HG03354 (cell line): Measurements from ENCODE around the gene IFNA16.
"Not testable (repeated sequence)": the region's sequence is repeated elsewhere in the genome, so short reads cannot be mapped to it uniquely, and the experiment has no call there.

Experiments
- ATAC-seq: cut with Tn5 transposase; IDR thresholded peaks from one replicate; pipeline ENCODE4 v1.9.1; 2021; ENCODE audit warnings: mild to moderate bottlenecking; ENCODE audit not compliant: unreplicated experiment, poor library complexity, severe bottlenecking

IFNA16 gene

GRCh38 chr9:21205204-21205603 is 11.9 kb downstream of the IFNA16 start:
- no peak for ATAC-seq

GRCh38 chr9:21202105-21202504 is 15.0 kb downstream of the IFNA16 start, which contains the start of gene IFNA7:
Gene IFNA7 (minus strand): TSS chr9:21202205. CDS start chr9:21202165, 40 bp downstream.
- ATAC-seq, result not testable (repeated sequence)

GRCh38 chr9:21194867-21195776 is 22.0 kb downstream of the IFNA16 start:
- peak; percentile 95 for ATAC-seq

GRCh38 chr9:21187487-21187886 is 29.6 kb downstream of the IFNA16 start, which contains the start of gene IFNA4:
Gene IFNA4 (minus strand): TSS chr9:21187587. CDS start chr9:21187531, 56 bp downstream.
- ATAC-seq, result not testable (repeated sequence)

GRCh38 chr9:21182810-21183736 is 34.0 kb downstream of the IFNA16 start:
- peak; percentile 97 for ATAC-seq

DNA sequence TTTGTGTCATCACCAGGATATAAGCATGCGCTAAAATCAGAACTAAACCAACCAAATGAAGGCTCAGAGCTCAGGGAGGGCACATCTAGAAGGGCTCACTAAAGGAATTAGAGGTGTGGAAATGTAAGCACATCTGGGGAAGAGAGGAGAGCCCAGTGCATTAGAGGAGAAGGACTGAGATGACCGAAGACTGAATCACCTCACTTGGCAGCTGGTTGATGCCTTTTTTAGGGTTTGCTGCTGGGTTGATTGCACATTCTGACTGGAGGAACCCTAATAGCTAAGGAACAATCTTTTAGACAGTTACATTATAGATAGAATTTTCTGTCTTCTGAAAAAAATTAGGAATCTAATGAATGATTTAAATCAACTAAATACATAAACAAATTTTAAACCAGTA is 42.4 kb downstream of the IFNA16 start:
- no peak for ATAC-seq

DNA sequence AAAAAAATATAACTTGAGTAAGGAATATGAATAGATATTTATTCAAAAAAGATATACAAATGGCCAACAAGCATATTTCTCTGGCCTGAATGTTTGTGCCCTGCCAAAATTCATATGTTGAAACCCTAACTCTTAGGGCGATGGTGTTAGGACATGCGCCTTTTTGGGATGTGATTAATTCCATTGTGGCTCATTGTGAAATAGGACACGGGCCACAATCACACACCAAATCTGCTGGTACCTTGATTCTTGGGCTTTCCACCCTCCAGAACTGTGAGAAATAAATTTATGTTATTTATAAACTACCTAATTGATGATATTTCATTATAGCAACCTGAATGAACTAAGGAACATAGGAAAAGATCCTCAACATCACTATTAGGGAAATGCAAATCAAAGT is 45.0 kb downstream of the IFNA16 start:
- ATAC-seq, result no peak

DNA sequence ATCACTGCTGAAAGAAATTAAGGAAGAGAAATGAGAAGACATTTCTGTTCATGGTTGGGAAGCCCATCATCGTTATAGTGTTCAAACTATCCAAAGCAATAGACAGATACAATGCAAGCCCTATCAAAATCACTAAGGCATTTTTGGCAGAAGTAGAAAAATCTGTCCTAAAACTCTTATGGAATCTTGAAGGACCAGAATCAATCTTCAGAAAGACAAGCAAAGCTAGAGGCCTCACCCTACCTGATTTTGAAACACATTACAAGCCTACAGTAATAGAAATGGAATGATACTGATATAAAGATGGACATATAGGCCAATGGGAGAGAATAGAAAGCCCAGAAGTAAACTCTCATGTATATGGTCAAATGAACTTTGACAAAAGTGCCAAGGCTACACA is 45.8 kb downstream of the IFNA16 start:
- no peak for ATAC-seq

DNA sequence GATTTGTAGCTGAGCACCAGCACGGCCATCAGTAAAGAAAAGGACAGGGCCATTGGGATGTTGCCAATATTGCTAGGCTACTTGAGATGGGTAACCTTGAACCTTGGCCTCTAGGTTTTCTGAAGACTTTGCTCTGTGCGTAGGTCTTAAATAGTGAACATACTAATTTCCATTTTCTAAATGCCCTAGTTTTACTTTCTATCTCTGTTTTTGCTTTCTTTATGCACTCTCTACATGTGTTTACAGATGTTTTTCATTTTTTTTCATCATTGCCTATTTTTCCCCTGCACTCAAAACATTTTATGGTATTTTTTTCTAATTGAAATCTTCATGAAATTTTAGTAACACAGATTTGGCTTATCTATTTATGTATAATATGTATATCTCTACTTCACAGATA is 50.6 kb downstream of the IFNA16 start, which contains the start of gene IFNA21:
IFNA21 (minus strand) TSS at position 101 of the 400 bp plus-strand sequence; CDS start at position 53, 48 bp downstream.
- not testable (repeated sequence) for ATAC-seq
